ENCODE data around the gene RSRP1.

DNA sequence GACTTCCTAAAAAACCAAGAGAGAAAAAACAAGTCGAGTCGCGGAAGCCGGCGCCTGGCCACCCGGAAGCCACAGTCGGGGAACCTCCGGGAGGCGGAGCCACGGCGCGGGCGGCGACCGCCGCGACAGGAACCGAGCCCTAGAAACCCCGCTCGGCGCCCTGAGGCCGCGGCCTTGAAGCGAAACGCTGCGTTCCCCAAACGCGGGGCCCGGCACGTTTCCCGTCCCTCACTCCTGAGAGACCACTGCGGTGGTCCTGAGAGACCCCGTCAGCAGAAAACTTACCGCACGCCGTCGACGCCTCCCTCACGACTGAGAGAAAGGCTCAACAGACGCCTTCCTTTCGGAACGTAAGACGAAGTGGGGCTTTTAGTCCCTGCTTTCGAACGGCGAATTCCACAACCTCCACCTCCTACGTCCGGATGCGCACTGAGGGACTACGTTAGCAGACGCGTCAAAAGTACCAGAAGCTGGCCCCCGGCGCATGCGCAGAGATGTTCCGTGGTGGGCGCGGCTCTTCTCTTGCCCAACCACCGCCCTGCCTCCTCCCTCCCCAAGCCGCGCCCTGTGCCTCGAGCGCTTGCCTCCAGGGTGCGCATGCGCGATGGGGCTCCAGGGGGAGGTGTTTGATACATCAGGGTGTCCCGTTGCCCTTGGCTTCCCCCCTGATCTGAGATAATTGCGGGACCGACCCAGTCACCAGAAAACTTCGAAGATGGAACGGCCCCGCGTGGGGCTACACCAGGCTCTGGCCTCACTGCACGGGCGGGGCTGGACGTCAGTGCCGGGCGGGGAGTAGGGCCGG is at the start of gene RSRP1:
- TF ChIP-seq, protein P1, sequence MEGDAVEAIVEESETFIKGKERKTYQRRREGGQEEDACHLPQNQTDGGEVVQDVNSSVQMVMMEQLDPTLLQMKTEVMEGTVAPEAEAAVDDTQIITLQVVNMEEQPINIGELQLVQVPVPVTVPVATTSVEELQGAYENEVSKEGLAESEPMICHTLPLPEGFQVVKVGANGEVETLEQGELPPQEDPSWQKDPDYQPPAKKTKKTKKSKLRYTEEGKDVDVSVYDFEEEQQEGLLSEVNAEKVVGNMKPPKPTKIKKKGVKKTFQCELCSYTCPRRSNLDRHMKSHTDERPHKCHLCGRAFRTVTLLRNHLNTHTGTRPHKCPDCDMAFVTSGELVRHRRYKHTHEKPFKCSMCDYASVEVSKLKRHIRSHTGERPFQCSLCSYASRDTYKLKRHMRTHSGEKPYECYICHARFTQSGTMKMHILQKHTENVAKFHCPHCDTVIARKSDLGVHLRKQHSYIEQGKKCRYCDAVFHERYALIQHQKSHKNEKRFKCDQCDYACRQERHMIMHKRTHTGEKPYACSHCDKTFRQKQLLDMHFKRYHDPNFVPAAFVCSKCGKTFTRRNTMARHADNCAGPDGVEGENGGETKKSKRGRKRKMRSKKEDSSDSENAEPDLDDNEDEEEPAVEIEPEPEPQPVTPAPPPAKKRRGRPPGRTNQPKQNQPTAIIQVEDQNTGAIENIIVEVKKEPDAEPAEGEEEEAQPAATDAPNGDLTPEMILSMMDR (IDR thresholded peaks at IDR 0.05), result no peak
- TF ChIP-seq EZH2 (IDR thresholded peaks at IDR 0.05; ENCODE audit: borderline replicate concordance, insufficient read depth, low read depth, low read length, poor library complexity, severe bottlenecking), result no peak
